CD4-positive, alpha-beta T cell treated with Interleukin-17A for 4 hours (primary cell): ENCODE data around the gene TSC22D3.
A peak's percentile ranks its signal among the peaks of the same experiment; 100 is the strongest.

Experiments used
- DNase-seq: peaks from one replicate; pipeline ENCODE4 v3.0.0-alpha.2; 2020; ENCODE audit warnings: mixed read lengths

Gene TSC22D3

DNA sequence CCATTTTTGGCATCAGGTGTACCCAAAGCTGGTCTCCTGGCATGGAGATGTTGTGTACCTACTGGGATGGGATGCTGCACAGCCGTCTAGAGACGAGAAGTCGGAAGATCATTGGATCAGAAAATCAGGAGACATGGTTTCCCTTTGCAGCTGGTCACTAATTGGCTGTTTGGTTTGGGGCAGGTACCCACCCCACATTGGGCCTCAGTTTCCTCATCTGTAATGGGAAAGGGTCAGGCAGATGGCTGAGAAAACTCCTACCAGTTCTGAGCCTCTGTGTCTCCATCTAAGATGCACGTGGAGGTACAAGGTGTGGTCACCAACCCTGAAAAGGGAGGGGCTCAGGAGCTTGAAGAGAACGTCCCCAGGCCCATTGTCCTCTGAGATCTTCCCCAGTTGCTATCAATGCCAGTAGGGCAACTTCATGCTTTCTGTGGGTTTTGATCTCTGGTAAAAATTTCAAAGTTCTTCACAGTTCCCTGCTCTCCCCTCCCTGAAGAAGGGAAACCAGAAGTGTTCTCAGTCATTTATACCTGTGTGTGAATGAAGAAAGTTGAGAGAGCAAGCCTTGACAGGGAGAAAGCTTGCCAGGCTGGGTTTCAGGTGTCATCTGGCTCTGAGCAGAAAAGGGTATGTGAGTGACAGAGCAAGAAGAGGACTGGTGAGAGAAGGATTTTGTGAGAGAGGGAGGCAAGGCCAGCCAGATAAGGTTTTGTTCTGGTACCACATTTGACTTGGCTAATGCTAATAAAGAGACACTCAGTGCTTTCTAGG, 15.1 kb downstream of the TSC22D3 start:
- no peak for DNase-seq

- no peak for DNase-seq
These were observed 17.3 kb downstream of the TSC22D3 start for GRCh38 chrX:107758231-107758766.

DNA sequence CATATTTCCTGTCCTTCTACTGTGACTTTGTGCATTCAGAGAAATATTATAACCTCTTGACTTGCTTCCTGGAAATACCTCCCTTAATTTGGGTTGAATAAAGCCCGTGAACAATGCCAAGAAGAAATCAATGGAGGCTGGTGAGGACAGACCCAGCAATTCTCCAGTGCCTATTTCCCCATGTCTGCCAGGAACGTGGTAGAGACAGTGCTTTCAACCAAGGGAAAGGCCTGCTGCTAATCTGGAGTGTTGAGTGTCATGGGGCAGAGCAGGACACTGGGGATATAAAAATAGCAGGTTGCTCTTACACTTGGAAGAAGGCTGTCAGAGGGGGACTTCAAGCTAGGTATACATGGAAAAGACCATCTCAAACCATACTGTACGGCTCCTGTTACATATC, 19.9 kb downstream of the TSC22D3 start:
- DNase-seq, result no peak

- DNase-seq, result no peak
These were observed 22.4 kb downstream of the TSC22D3 start for GRCh38 chrX:107753187-107753586.

GRCh38 chrX:107752714-107753113, 22.9 kb downstream of the TSC22D3 start:
- DNase-seq, result no peak

DNA sequence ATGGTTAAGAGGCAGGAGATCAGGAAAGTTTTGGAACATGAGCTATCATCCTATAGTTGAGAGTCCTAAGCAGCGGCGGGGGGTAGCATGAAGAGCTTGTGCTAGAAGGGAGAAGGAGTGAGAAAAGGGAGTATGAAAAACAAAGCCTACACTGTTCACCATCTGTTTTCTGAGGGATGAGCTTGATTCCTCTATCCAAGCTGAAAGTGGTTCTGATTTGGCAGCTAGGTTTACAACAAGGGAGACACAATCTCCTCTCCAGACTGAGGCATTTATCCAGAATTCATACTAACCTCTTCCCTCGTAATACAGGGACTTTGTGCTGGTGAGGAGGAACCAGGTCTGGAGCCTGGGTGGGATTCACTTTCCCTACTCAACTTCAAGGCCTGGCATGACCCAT, 23.5 kb downstream of the TSC22D3 start:
- no peak for DNase-seq

DNA sequence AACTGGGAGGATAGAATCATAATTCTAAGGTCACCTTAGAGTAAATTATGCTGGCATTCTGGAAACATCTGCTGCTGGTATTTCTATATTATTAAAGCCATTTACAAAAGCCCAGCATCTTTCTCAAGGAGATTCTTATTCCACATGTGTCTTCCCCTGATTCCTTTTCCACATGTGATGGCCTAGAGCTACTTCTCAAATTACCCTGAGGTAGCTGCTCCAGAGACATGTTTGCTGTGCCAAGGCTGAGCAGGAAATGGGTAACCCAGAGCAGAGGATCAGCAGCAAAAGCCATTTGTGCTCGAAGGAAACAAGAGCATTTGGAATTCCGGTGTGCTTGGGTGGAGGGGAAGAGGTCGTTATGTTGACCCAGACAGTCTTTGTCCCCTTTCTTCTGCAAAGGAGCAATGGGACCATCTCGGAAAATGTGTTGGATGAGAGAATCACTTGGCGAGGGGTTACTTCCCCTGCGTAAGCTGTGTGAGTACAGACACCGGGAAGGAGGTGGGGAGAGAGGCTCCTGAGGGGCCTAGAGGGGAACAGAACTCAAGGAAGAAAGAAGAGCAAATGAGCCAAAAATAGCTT, 24.6 kb downstream of the TSC22D3 start:
- DNase-seq, result no peak

DNA sequence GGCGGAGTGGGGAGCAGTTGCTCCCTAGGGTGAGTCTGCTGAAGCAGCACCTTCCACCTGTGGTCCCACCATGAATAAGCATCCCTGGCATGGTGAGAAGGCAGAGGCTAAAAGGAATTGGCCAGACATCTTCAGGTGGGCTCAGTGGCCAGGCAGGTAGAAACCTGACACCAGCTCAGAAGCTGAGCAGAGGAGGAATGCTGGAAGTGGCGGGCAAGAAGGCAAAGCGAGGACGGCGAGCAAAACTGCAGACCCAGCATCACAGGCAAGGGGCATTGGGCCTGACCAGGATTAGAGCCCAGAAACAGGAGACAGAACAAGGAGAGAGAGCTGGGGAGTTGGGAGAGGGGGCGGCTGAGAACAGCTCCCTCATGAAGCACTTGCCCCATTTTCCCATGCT, 25.3 kb downstream of the TSC22D3 start:
- no peak for DNase-seq

DNA sequence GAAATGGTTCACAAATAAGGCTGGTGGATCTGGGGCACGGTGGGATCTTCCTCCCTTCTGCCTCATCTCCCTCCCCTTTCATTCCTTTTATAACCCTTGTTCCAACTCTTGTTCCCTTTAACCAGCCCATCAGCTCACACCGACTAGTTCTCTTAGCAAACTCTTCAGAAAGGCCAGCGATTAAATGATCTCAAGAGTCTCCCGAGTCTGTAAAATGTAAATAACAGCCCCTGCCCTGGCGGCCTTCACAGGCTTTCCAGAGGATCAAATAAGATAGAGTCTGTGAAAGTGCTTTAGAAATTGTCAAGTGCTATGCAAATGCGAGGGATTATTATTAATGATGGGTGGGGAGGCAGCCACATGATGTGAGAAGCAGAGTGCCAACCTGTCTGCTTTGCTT, 27.1 kb downstream of the TSC22D3 start:
- no peak for DNase-seq

- DNase-seq, result no peak
These were observed 27.9 kb downstream of the TSC22D3 start for GRCh38 chrX:107747596-107748161.

DNA sequence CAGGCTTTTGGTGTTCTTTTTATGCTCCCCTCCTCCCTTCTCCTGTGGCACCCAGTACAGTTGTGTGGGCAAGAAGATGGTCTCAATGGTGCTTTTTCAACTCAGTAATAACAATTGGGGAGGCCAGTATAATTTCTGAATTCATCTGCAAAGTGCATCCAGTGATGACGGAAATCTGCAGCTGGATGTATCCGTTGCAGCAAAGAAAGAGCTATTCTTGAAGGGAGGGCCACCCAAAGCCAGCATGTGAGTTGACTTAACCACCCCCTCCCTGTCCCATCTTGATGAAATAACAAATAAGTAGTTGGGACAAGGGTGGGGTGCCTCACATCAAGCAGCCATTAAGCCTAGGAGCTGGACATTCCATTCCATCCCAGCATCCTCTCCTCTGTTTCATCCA, 30.7 kb downstream of the TSC22D3 start:
- DNase-seq, result no peak

- no peak for DNase-seq
These were observed 31.6 kb downstream of the TSC22D3 start for GRCh38 chrX:107743995-107744394.

DNA sequence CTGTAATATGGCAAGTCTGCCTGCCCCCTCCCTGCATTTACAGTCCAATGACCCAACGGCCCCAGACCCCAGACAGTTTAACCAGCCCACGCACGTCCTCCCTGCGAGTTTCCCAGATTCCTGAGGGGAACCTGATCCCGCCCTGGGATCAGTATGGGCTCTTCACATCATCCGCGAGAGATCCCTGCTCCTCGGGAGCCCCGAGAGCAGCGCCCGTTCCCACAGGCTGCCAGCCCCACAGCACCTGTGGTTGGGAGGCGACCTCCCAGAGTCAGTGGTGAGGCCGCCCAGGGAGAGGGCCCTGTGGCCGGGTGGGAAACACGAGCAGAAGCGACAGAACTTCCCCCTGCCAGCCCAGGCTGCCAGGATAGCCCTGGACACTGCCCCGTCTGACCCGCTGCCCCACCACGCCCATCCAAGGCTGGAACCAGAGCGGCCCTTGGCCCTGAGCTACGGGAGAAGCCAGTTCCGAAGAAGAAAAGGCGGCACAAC, 32.8 kb downstream of the TSC22D3 start:
- peak; percentile 13 for DNase-seq

DNA sequence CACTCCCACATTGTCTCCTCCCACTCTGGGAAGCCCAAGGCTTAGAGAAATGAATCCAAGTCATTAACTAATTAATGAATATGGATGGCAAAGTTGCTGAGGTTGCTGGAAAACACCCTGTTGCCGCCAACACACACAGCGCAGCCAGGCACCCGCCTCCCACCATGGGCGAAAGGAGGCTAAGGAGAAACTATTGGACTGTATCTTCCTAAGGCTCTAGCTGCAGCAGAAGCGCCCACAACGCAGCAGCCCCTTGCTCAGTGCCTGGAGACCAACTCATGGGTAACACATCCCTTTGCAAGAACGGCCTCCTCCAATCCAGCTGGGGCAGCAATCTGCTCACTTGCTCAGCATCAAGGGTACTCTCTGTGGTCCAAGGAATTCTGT, 34.2 kb downstream of the TSC22D3 start:
- peak; percentile 33 for DNase-seq

DNA sequence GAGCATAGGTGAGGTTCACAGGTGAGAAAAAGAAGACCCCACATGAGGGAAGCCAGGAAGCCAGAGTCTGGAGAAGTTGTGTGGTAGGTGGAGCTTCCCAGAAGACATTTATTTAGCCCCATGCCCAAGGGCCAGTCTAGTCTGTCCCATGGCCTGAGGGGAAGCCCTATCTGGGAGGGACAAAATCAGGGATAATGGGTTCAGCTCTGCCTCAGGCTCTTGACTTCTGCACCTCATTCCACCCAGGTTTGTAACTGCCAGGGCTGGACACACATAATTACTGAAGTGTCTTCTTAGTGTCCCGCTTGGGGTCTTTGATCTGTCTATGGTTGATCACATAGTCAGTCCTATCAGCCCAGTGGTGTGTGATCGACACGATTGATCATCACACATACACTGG, 36.0 kb downstream of the TSC22D3 start:
- no peak for DNase-seq

- DNase-seq, result no peak
These were observed 36.8 kb downstream of the TSC22D3 start for GRCh38 chrX:107738768-107739167.

GRCh38 chrX:107738272-107738671, 37.3 kb downstream of the TSC22D3 start:
- DNase-seq, result no peak

DNA sequence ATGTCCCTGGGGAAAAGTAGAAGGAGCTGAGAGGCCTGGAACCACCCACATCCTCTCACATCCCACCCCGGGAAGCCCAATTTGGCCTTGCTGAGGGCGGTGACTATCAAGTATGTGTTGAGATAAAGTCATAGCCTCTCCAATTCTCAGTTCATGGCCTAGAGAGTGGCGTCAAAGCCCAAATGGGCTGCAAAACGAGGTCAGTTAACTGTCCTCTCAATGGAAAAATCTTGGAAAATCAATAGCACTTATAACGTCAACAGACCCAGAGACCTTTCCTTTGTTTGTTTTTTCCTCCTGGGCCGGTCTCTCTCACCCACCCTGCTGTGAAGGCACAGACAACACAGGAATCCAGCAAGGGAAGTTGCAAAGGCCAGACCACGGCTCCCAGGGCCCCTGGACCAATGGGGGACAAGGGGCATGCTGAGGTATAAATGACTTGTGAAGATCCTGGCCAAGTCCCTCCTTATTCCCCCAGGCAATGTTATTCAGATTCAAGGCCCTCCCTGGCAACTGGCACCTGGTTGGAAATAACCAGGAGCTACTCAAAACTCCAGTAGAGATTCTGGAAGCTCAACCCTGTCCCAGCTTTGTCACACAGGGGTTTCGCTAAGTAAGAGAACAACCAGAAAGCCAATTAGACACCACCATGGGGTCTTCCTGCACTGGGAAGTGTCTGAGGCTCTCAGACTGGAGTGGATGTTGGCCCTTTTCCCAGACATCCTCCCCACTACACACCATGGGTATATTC, 38.6 kb downstream of the TSC22D3 start:
- no peak for DNase-seq

DNA sequence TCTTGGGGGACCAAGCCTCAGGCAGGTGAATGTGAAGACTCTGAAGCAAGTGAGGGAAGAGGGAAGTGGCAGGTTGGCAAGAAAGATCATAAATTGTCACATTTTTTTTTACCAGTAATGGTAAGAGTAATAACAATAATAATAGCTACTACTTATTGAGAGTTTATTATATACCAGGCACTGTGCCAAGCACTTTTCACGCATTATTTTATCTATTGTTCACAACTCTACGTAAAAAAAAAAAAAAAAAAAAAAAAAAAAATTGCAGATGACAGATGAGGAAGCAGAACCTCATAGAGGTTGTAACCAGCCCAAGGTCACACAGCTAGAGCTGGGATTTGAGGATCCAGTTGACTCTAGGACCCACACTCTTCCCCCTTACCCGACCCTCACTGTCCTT, 40.9 kb downstream of the TSC22D3 start:
- DNase-seq, result no peak

DNA sequence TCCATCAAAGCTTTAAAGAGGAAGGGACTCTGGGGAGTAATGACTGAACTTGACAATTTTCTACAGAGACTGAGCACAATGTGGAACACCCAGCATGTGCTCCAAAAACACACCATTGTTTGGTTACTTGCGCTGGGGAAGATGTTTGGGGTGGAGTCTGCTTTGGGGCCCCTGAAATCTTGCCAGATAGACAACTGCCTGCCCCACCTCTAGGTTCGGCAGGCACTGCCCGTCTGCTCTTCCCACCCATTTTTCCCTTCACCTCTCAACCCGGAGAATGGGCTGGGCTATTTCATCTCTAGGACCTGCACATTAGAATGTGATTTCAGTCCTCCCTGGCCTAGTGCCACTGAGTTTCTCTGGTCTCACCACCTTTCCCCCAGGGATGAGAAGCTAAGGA, 41.9 kb downstream of the TSC22D3 start:
- DNase-seq, result no peak

- no peak for DNase-seq
These were observed 43.6 kb downstream of the TSC22D3 start for GRCh38 chrX:107731831-107732502.

DNA sequence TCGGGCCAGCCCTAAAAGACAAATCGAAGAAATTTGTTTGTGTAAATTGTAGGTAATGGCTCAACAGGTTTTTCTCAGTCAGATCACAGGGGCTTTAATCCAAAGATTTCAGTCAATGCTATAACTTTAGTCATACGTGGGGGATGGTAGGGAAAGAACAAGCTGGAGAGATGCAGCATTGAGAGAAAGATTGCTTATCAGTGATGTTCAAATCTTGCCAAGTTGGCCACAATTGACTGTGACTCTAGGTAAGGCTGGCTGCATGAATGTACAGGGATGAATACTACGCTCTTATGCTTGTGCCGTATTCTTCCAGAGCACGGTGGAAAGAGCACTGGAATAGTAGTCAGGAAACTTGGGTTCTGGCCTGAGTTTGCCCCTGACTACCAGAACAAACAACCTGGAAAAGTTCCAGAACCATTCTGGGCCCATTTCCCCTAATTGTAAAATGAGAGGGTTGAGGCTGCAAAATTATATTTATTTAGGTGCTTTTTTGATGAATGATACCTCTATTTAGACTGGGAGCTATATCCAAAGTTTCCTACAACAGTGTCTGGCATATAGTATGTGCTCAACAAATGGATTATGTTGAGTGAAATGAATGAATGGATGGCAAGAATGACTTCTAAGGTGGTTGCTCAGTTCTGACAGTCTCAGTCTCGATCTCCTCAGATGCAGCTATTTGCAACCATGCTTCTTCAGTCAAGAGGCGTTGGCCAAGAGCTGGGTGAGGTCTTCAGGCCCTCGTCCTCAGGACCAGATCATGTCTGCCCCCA, 44.4 kb downstream of the TSC22D3 start:
- DNase-seq, result no peak
